Mucosa of descending colon (tissue), 3 donors: ENCODE results near the gene FSHR. TPM values are rescaled to one million over a fixed set of nuclear protein-coding genes. Genes with fewer than 3 reads are reported as not detected.

Source experiments
- ATAC-seq: fragments of 200-7000 bp; cut with Tn5 transposase; one replicate; pipeline ENCODE4 v1.9.1; 2020; ENCODE audit warnings: mild to moderate bottlenecking, moderate library complexity
- DNase-seq, 3 donors: peaks; one replicate each; pipeline ENCODE4 v3.0.0-alpha.2; 2020
- H3K36me3 ChIP-seq: fragments of 200-600 bp; one replicate; pipeline ENCODE4 v1.8.0; 2021; ENCODE audit warnings: low read depth, mild to moderate bottlenecking
- H3K4me1 ChIP-seq: fragments of 200-600 bp; one replicate; pipeline ENCODE4 v1.8.0; 2021; ENCODE audit warnings: low read depth, mild to moderate bottlenecking
- H3K4me3 ChIP-seq: fragments of 200-600 bp; one replicate; pipeline ENCODE4 v1.8.0; 2021; ENCODE audit warnings: mild to moderate bottlenecking
- H3K9me3 ChIP-seq: fragments of 200-600 bp; one replicate; pipeline ENCODE4 v1.8.0; 2021; ENCODE audit warnings: mild to moderate bottlenecking
- intact Hi-C, 2 donors: fragments of 100-400 bp; cut with DNase I in 1 of 2; cut with micrococcal nuclease in 1 of 2; formaldehyde crosslinking; loops; one replicate each; pipeline versions ENCODE4 v1.11.0 to v1.11.1; 2022; cut with DNase I, micrococcal nuclease
- total RNA-seq, 3 donors: library from RNA; stranded (reverse); fragmentation: NEBNext Ultra II Directional in 2 of 3; extraction: Animal tissue kit (Norgen Biotek cat#: 25700) in 2 of 3; gene quantifications; one replicate each; pipeline versions ENCODE4 v1.2.1 to v1.2.4, GENCODE V29; 2021 to 2023
- TF ChIP-seq, protein P1 (sequence below): fragments of 200-600 bp; IDR thresholded peaks from one replicate; pipeline ENCODE4 v1.8.0; 2022; ENCODE audit warnings: antibody characterized with exemption, mild to moderate bottlenecking
- donor health status: DM: no; HTN: no; CAD: no; lungs with moderate emphysema.
- donor health status: DM: no; HTN: no; CAD: no.
- donor health status: DM: no; HTN: yes; CAD: no.

The FSHR gene
- total RNA-seq, 3 donors from 2014 or later: not detected

DNA sequence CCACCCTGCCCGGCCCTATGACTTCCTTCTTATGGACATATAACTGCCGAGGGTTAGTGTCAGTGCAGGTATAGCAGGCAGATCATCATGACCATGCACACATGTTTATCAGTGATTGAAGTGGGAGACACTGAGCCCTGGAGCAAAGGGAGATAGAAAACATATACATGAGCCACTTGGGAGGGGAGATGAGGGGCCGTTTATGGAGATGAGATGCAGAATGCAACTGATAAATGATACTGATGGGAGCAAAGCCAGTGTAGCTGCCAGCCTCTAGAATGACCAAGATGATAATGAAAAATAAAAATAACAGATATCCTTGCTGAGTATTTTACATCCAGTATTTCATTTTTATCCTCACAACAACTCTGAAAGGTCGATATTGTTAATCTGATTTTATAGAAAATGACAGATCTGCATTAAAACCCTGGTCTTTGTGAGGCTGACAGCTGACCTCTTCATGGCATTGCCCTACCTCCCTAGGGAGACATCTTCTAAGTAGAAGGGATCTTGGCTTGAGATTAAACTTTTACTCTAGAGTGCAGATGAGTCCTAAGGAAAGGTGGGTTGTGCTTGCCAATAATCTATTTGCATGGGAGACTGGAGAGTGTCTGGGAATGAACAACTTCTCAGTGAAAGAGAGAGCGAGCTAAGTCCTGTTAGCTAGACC is 220.4 kb downstream of the FSHR start:
- Histone ChIP-seq H3K36me3 (no peaks in the 10 kb centered on the region), H3K4me1 (no peaks in the 10 kb centered on the region), H3K9me3 (no peaks in the 10 kb centered on the region), H3K4me3 (no peak overlapping the region)
- ATAC-seq (no peak), DNase-seq (no peak)
- intact Hi-C loops: no loop called here
- TF ChIP-seq, protein P1, sequence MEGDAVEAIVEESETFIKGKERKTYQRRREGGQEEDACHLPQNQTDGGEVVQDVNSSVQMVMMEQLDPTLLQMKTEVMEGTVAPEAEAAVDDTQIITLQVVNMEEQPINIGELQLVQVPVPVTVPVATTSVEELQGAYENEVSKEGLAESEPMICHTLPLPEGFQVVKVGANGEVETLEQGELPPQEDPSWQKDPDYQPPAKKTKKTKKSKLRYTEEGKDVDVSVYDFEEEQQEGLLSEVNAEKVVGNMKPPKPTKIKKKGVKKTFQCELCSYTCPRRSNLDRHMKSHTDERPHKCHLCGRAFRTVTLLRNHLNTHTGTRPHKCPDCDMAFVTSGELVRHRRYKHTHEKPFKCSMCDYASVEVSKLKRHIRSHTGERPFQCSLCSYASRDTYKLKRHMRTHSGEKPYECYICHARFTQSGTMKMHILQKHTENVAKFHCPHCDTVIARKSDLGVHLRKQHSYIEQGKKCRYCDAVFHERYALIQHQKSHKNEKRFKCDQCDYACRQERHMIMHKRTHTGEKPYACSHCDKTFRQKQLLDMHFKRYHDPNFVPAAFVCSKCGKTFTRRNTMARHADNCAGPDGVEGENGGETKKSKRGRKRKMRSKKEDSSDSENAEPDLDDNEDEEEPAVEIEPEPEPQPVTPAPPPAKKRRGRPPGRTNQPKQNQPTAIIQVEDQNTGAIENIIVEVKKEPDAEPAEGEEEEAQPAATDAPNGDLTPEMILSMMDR: no peak

DNA sequence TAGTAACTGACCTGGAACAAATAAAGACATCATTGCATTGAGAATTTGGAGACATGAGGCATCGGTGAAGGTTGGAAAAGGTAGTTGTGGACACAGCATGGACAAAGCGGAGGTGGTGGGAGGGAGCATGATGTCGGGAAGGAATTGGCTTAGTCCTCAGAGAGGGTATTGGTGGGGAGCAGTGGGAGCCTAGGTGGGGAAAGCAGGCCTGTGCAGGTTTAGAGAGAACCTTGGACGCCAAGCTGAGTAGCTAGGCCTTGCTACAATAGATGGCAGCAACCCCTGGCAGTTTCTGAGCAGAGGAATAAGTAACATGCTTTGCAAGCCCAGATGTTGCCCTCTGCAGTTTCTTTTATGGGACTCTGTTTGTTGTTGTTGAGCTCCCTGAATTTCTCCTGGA is 221.6 kb downstream of the FSHR start:
- Histone ChIP-seq H3K4me3 (no peak overlapping the region), H3K4me1 (no peaks in the 10 kb centered on the region), H3K9me3 (no peaks in the 10 kb centered on the region), H3K36me3 (no peaks in the 10 kb centered on the region)
- TF ChIP-seq, protein P1: no peak
- no peak for ATAC-seq
- intact Hi-C loops: no loop called here
- no peak for DNase-seq

DNA sequence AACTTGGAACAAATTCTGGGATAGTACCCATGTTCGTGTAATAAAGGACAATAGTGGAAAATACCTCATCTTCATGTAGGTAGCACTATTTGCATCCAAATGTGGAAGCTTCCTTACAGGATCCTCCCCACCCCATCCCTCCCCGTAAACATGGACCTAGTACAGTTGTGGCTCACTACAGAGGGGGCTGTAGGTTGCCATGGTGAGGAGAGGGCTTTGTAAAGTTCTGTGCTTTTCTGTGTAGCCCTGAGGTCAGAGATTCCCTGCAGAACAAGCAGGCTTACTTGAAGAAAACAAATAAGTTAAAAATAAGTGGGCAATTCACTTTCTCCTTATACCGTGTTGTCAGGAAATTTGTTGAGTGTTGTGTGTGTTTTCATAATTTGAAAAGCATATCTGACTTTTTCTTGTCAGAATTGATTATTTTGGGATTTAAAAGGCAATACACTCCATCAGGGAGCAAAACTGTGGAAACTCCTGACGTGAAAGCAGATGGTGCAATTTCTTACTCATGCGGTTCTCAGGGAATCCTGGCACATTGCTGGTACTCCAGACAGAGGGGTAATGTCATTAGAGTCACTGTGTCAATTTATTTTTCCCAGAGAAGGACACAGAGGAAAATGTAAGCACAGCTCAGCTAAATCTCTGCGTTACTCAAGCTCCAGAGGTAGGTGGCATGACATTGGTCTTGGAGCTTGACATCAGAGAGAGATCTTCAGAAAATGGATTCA is 224.6 kb downstream of the FSHR start:
- intact Hi-C loops: no loop called here
- no peaks in the 10 kb centered on the region for H3K4me1 ChIP-seq
- no peak overlapping the region for H3K4me3 ChIP-seq
- no peak for ATAC-seq
- H3K36me3 ChIP-seq: no peaks in the 10 kb centered on the region
- no peak for DNase-seq
- no peaks in the 10 kb centered on the region for H3K9me3 ChIP-seq
- TF ChIP-seq, protein P1: no peak

DNA sequence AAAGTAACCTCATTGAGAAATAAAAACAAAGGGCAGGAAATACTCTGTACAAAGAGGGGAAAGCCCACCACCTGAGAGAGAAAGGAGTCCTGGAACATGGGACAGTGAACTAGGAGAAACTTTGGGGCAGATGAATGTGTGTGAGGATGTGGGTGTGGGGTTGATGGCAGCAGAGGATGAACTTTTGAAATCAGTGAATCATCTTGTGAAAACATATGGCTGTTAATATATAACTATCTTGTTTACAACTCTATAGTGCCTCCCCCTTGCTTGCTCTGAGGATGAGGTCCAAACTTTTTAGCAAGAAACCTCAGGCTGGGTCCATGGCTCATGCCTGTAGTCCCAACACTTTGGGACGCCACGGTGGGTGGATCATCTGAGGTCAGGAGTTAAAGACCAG is 227.0 kb downstream of the FSHR start:
- DNase-seq: no peak
- no peak for ATAC-seq
- H3K9me3 ChIP-seq: peaks cover 2% of the 10 kb centered on the region
- no peaks in the 10 kb centered on the region for H3K36me3 ChIP-seq
- H3K4me1 ChIP-seq: no peaks in the 10 kb centered on the region
- TF ChIP-seq, protein P1: no peak
- intact Hi-C loops: no loop called here
- H3K4me3 ChIP-seq: no peak overlapping the region

DNA sequence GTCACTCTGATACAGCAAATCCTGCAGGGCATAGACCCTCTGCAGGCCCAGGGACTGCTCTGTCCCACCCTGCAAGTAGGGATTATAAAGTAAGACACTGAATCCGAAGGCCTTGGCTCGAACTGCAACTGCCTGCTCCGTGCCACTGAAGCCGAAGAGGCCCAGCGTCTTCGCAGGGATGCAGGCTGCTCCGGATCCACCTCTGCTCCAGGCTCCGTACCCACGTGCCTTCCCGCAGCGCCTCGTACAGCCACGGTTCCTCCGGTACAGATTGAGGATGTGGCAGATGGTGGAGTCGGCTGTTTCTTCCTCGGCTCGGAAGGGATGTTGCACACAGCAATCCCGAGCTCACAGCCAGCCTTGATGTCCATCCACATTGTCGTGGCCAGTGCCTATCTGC is 238.4 kb downstream of the FSHR start:
- no peak for ATAC-seq
- TF ChIP-seq, protein P1: no peak
- no peaks in the 10 kb centered on the region for H3K4me1 ChIP-seq
- no peaks in the 10 kb centered on the region for H3K36me3 ChIP-seq
- H3K9me3 ChIP-seq: no peaks in the 10 kb centered on the region
- no peak for DNase-seq
- intact Hi-C loops: no loop called here
- no peak overlapping the region for H3K4me3 ChIP-seq
